Measurements from ENCODE around the gene USP50.

- TF ChIP-seq RARB (CRISPR knock-in tag; IDR thresholded peaks at IDR 0.05), result no peak
- TF ChIP-seq ZFP3 (CRISPR knock-in tag; IDR thresholded peaks at IDR 0.05), result no peak
- no peak for TF ChIP-seq ZNF565 (CRISPR knock-in tag; conservative IDR thresholded peaks at IDR 0.05; ENCODE audit: low read depth)
- no peak for TF ChIP-seq CREB5 (CRISPR knock-in tag; IDR thresholded peaks at IDR 0.05; ENCODE audit: low read depth)
- TF ChIP-seq PATZ1 (CRISPR knock-in tag; IDR thresholded peaks at IDR 0.05; ENCODE audit: borderline replicate concordance), result no peak
- TF ChIP-seq TOX (CRISPR knock-in tag; IDR thresholded peaks at IDR 0.05; ENCODE audit: borderline replicate concordance), result no peak
- no peak for TF ChIP-seq ZNF70 (CRISPR knock-in tag; IDR thresholded peaks at IDR 0.05)
- TF ChIP-seq PPARA (CRISPR knock-in tag; IDR thresholded peaks at IDR 0.05; ENCODE audit: borderline replicate concordance), result no peak
- no peak for TF ChIP-seq TCF4 (CRISPR knock-in tag; IDR thresholded peaks at IDR 0.05; ENCODE audit: borderline replicate concordance)
- TF ChIP-seq ZC3H10 (CRISPR knock-in tag; IDR thresholded peaks at IDR 0.05), result no peak
- TF ChIP-seq ESRRG (CRISPR knock-in tag; IDR thresholded peaks at IDR 0.05), result no peak
Observed at GRCh38 chr15:50590288-50590687, 43.8 kb upstream of the USP50 start.
